Non-pigmented ciliary epithelial cell (primary cell): ENCODE measurements around the gene NECTIN1.

Experiments
- DNase-seq: peaks from one replicate; pipeline ENCODE4 v3.0.0-alpha.2; 2010; ENCODE audit warnings: low read depth

The NECTIN1 gene

DNA sequence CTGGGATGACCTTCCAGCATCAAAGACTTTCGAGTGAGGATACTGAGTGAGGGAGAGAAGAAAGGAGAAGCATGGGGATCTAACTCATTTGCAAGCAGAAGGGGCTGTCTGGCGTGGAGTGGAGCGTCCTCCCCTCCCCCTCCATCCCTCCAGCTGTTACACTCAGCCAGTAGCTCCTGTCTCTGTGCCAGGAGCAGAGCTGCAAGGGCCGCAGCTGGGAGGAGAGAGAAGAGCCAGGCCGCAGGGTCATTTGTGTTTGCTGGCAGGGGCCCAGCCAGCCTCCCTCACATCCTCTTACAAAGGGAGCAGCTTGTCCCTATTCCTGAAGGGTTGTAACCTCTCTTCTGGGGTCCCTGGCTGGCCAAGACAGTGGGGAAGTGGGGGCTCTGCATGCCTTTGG is 57.9 kb downstream of the NECTIN1 start:
- DNase-seq = peak; percentile 31

- DNase-seq = no peak
Measured at GRCh38 chr11:119669487-119669886, 59.5 kb downstream of the NECTIN1 start.

DNA sequence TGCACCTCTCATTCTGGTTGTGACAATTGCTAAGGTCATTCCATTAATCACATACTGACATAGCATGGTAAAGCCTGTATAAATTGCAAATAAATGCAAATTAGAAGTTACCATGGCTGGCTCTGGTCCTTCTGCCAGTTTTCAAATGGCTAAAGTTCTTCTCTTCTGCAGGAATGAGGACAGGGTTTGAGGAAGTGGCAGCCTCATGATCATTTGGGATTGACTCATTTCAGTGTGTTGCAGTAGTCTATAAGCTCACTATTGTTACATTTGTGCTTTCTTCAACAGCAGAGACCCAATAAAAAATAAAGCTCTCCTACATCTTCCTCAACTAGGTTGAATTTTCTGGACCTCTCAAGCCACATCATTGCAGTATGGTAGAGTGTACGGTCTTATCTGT is 60.3 kb downstream of the NECTIN1 start:
- no peak for DNase-seq

GRCh38 chr11:119666463-119667131 is 62.4 kb downstream of the NECTIN1 start:
- no peak for DNase-seq

DNA sequence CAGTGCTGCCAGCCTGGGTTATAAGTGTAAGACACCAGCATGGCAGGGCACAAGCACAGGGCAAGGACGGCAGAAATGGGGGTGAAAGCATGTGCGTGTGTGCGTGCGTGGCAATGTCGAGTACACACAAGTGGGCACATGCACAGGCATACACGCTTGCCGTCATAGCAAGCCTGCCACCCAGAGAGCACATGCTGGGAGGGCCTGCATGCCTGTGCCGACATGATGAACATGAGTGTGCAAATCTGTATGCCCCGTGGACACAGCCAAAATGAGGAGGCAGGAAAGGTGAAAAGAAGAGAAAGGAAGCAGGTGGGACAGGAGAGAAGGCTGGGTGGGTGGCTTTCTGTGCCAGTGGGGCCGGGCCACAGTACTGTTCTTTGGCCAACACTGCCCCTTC is 62.9 kb downstream of the NECTIN1 start:
- DNase-seq = no peak

GRCh38 chr11:119664701-119665420 is 64.1 kb downstream of the NECTIN1 start:
- no peak for DNase-seq

DNA sequence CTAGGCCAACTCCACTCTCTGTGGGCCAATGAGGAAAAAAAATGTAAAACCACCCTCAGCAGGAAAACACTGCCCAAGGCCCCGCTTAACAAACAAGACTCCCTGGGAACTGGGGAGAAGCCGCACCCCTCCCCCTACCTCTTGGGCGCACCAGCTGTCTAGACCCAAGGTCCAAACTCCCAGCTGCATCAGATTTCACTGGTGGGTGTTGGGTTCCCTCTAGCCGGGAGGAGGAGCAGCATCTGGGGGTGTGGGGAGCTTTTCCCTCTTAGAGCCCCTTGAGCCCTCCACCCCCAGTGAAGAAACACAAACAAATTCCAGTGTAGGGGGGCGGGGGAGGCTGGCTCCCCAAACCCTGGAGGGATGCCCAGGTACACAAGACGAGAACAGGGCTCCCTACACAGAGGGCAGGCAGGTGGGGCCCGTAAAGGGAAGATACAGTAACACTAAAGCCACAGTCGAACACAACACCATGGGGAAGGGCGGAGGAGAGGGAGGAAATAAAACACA is 64.9 kb downstream of the NECTIN1 start:
- no peak for DNase-seq

DNA sequence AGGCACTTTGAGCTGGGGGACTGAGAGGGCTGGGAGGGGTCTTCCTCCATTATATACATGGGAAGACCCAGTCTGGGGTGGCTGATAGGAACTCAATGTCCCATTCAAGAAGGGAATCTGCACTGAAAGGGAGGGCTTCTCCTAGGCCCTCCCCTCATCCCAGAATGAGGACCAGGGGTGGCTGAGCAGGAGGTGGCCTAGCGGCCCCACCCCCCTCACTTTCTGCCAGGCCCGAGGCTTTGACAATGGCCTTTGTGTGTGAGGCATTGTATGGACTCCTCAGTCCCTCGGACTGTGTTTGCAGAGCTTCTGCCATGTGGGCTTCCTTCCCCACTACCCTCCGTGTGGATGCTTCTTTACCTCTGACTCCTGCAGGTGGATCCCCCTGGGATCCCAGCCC is 65.7 kb downstream of the NECTIN1 start:
- no peak for DNase-seq

GRCh38 chr11:119661226-119661625 is 67.8 kb downstream of the NECTIN1 start:
- DNase-seq = no peak

DNA sequence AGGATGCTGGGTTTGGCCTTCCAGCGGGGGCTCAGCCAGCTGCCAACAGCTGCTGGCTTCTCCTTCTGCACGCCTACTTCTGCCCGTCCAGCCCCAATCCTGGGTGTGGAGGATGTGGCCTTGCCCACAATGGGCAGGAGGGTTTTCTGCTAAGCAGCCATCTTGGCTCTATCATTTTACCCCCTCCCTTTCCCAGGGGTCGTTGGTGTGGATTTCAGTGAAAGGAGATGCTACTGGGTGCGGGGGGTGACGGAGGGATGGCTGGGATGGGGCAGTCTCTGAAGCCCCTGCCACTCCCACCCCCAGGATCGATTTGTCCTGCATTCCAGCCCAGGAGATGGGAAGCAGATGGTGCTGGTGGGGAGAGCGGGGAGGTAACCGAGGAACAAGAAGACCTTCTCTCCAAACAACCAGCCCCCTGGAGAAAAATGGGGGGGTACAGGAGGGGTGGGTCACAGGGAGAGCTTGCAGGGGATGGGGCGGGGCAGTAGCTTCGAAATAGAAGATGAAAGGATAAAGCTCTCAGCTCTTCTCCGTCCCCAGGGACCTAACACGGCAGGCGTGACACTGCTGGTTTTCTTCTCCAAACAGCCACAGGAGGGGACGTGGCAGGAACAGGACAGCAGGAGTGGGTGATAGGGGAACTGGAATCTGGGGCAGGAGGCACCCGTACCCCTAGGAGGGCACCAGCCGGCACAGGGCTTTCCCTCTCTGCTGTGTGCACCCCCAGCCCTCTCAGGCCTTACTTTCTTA is 68.9 kb downstream of the NECTIN1 start:
- DNase-seq = no peak

GRCh38 chr11:119652907-119653659 is 75.9 kb downstream of the NECTIN1 start:
- no peak for DNase-seq

DNA sequence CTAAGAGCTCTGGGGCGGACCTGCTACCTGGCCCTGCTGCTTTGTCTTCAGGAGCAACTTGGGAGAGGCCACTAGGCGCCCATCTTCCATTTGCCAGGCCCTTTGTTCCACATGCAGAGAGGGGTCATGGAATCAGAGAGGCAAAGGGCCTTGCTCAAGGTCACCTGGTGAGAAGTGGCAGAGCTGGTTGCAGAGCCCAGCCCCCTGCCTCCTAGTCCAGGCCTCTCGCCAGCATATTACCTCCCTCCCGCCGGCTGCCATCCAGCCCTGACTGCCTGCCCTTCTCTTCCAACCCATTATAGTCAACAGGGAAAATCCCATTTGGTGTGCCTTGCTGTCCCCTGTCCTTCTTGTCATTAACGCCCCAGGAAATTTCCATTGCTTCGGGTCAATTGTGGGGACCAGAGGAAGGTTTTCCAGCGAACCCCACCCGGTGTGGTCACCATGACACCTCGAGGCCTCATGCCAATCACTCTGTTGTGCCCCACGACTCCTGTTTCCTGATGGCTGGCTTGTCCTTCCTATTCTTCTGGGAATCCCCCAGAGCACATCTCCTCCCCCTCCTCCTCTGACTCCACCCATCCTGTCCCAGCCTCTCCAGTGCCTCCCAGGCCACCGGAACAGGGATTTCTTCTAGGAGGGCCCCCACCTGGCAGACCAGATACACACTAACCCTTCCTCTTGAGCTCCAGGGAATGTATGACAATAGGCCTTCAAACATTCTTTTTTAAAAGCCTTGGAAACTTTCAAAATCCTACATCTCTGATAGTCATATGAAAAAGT is 77.0 kb downstream of the NECTIN1 start:
- no peak for DNase-seq

- DNase-seq = no peak
Measured at GRCh38 chr11:119650251-119650650, 78.7 kb downstream of the NECTIN1 start.

DNA sequence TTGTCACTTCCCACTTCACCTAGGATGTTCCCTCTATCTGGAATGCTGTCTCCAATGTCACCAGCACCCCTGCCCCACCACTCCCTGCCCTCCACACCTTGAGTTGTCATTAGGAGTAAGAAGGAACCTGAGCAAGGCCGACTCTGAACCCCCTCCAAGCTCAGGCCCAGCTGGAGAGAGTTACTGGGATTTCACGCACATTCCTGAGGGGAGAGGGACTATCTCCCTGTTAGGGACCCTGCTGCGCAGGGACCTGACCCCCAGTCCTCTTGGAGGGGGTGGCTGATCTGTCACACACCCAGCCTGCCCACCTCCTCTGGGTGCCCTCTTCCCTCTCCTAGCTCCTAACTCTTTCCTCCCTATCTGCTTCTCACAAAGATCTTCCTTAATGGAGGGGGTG is 81.7 kb downstream of the NECTIN1 start:
- no peak for DNase-seq

- no peak for DNase-seq
Measured at GRCh38 chr11:119645018-119645417, 84.0 kb downstream of the NECTIN1 start.

GRCh38 chr11:119644502-119644901 is 84.5 kb downstream of the NECTIN1 start:
- no peak for DNase-seq

- DNase-seq = no peak
Measured at GRCh38 chr11:119643876-119644225, 85.1 kb downstream of the NECTIN1 start.

GRCh38 chr11:119643212-119643875 is 85.7 kb downstream of the NECTIN1 start:
- DNase-seq = no peak

GRCh38 chr11:119641983-119642745 is 86.8 kb downstream of the NECTIN1 start:
- no peak for DNase-seq

- no peak for DNase-seq
Measured at GRCh38 chr11:119640541-119640940, 88.5 kb downstream of the NECTIN1 start.
